ENCODE data around the gene FOXK1.

DNA sequence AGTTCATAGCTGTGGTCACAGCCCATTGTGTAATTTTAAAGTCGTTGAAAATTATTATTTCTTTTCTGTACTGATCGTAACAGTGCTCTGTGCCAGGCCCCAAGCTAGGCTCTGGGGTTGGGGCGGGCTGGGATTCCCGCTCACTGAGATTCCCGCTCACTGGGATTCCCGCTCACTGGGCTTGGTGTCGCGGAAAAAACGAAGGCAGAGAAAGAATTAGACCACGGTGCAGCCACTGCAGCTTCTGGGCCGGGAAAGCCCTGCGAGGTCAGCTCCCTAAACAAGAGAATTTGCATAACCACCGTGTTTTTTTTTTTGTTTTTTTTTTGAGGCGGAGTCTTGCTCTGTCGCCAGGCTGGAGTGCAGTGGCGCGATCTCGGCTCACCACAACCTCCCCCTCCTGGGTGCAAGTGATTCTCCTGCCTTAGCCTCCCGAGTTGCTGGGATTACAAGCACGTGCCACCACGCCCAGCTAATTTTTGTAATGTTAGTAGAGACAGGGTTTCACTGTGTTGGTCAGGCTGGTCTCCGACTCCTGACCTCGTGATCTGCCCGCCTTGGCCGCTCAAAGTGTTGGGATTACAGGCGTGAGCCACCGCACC is 31.2 kb downstream of the FOXK1 start:
- TF ChIP-seq, protein P1, sequence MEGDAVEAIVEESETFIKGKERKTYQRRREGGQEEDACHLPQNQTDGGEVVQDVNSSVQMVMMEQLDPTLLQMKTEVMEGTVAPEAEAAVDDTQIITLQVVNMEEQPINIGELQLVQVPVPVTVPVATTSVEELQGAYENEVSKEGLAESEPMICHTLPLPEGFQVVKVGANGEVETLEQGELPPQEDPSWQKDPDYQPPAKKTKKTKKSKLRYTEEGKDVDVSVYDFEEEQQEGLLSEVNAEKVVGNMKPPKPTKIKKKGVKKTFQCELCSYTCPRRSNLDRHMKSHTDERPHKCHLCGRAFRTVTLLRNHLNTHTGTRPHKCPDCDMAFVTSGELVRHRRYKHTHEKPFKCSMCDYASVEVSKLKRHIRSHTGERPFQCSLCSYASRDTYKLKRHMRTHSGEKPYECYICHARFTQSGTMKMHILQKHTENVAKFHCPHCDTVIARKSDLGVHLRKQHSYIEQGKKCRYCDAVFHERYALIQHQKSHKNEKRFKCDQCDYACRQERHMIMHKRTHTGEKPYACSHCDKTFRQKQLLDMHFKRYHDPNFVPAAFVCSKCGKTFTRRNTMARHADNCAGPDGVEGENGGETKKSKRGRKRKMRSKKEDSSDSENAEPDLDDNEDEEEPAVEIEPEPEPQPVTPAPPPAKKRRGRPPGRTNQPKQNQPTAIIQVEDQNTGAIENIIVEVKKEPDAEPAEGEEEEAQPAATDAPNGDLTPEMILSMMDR (IDR thresholded peaks at IDR 0.05) = no peak
- TF ChIP-seq POLR2A (IDR thresholded peaks at IDR 0.05) = no peak
- TF ChIP-seq POLR2AphosphoS5 (IDR thresholded peaks at IDR 0.05) = peak in 2 of 4 donors; percentile 9 to 47

Measured in sigmoid colon (tissue), 4 donors.